OCI-LY7 (cell line): ENCODE data around the gene MAP1B. TPM values are rescaled to one million over a fixed set of nuclear protein-coding genes. Genes with fewer than 3 reads are reported as not detected.
A peak's percentile ranks its signal among the peaks of the same experiment; 100 is the strongest.

Source experiments
- BruUV-seq: library from RNA; stranded (reverse); fragments of 400-500 nt; replicated peaks from 2 replicates; lab custom pipeline; 2021; lab: Mats Ljungman, UMichigan
- CTCF ChIA-PET: fragments of 300-600 bp; sonication (Branson Sonifier 250); formaldehyde crosslinking; loops from one replicate; lab custom pipeline; 2022; ENCODE audit warnings: antibody characterized with exemption; ENCODE audit not compliant: unreplicated experiment; lab: Charles Lee
- POLR2A ChIA-PET: fragments of 300-600 bp; sonication (Branson Sonifier 250); formaldehyde crosslinking; loops from one replicate; lab custom pipeline; 2022; ENCODE audit warnings: antibody characterized with exemption; lab: Charles Lee
- DNase-seq: peaks from one replicate; pipeline ENCODE4 v3.0.0-alpha.2; 2015; ENCODE audit warnings: low spot score
- H2AFZ ChIP-seq: fragments of 200-600 bp; sonication (generic), shearing (Covaris generic); 2 replicates; pipeline ENCODE4 v1.6.1; 2014; ENCODE audit warnings: mild to moderate bottlenecking, antibody characterized with exemption, low read length, moderate library complexity
- H3K27ac ChIP-seq: fragments of 200-600 bp; sonication (generic); 2 replicates; pipeline ENCODE4 v1.5.1; 2014; ENCODE audit warnings: mixed run types, low read depth, mild to moderate bottlenecking, moderate library complexity, low read length, inconsistent platforms; ENCODE audit not compliant: poor library complexity, severe bottlenecking
- H3K36me3 ChIP-seq: fragments of 200-600 bp; sonication (generic); 2 replicates; pipeline ENCODE4 v1.6.1; 2014; ENCODE audit warnings: mild to moderate bottlenecking, antibody characterized with exemption, low read length, moderate library complexity, mixed read lengths; ENCODE audit not compliant: insufficient read depth
- H3K4me1 ChIP-seq: fragments of 200-600 bp; sonication (generic); 2 replicates; pipeline ENCODE4 v1.5.1; 2014; ENCODE audit warnings: mild to moderate bottlenecking, low read length; ENCODE audit not compliant: insufficient read depth, poor library complexity, severe bottlenecking
- H3K4me2 ChIP-seq: fragments of 200-600 bp; sonication (generic); 2 replicates; pipeline ENCODE4 v1.6.1; 2014; ENCODE audit warnings: mild to moderate bottlenecking, low read length
- H3K4me3 ChIP-seq: fragments of 200-600 bp; sonication (generic); 2 replicates; pipeline ENCODE4 v1.5.1; 2014; ENCODE audit warnings: mild to moderate bottlenecking, low read depth, low read length; ENCODE audit not compliant: poor library complexity, severe bottlenecking
- H3K79me2 ChIP-seq: fragments of 200-600 bp; sonication (generic); 2 replicates; pipeline ENCODE4 v1.6.1; 2016; ENCODE audit warnings: low read depth, mild to moderate bottlenecking, low read length, moderate library complexity, mixed read lengths; ENCODE audit not compliant: insufficient read depth
- H3K9me2 ChIP-seq: fragments of 200-600 bp; sonication (generic); 2 replicates; pipeline ENCODE4 v1.6.1; 2016; ENCODE audit warnings: mild to moderate bottlenecking, low read length, mixed read lengths; ENCODE audit not compliant: insufficient read depth
- H3K9me3 ChIP-seq: fragments of 200-600 bp; sonication (generic); 2 replicates; pipeline ENCODE4 v1.6.1; 2014; ENCODE audit warnings: mild to moderate bottlenecking, mixed run types, low read length, mixed read lengths
- H4K20me1 ChIP-seq: fragments of 200-600 bp; sonication (generic); 2 replicates; pipeline ENCODE4 v1.6.1; 2014; ENCODE audit warnings: mild to moderate bottlenecking, antibody characterized with exemption, low read length, moderate library complexity, mixed read lengths; ENCODE audit not compliant: insufficient read depth
- CTCF ChIP-seq: fragments of 200-600 bp; sonication (generic); conservative IDR thresholded peaks from 2 replicates; pipeline ENCODE4 v1.5.1; 2014; ENCODE audit warnings: mild to moderate bottlenecking, antibody characterized with exemption, low read length, moderate library complexity, mixed read lengths
- EZH2phosphoT487 ChIP-seq: fragments of 200-600 bp; sonication (generic); IDR thresholded peaks from 2 replicates; pipeline ENCODE4 v1.6.1; 2018; ENCODE audit warnings: low read depth, borderline replicate concordance, mild to moderate bottlenecking, mixed run types, antibody characterized with exemption, low read length, moderate library complexity, mixed read lengths
- intact Hi-C: fragments of 100-400 bp; cut with micrococcal nuclease; formaldehyde crosslinking; loops from one replicate; pipeline ENCODE4 v1.10.0; 2022; ENCODE audit not compliant: unreplicated experiment
- total RNA-seq, 2 experiments: library from RNA; depleted of rRNA in 1 of 2; stranded (reverse); fragments of >200 nt in 1 of 2; shearing (Covaris generic) in 1 of 2; gene quantifications; 2 replicates each; pipeline ENCODE4 v1.2.3, GENCODE V29; 2014 to 2022

The MAP1B gene
- total RNA-seq, 2 experiments from 2014 or later, result not detected

- no peak for DNase-seq
- Histone ChIP-seq H3K4me3 (no peak overlapping the region), H3K4me1 (peaks cover 14% of the 10 kb centered on the region), H3K36me3 (peaks cover 43% of the 10 kb centered on the region), H3K27ac (no peak overlapping the region), H2AFZ (no peak overlapping the region), H3K79me2 (peaks cover 21% of the 10 kb centered on the region; the same call in 1 of the 2 replicates), H3K9me2 (no peaks in the 10 kb centered on the region), H3K9me3 (no peaks in the 10 kb centered on the region), H4K20me1 (peaks cover 13% of the 10 kb centered on the region; the same call in 1 of the 2 replicates), H3K4me2 (no peak overlapping the region)
- POLR2A ChIA-PET, result interaction anchor here (0.7 kb wide), 1 partner anchor 9 kb away, joined by 3 read pairs; no protein-coding TSS in a partner anchor
- intact Hi-C loops, result no loop called here
- CTCF ChIA-PET, result no interaction called here
- no peak for TF ChIP-seq EZH2phosphoT487
- TF ChIP-seq CTCF, result no peak
- BruUV-seq, result no TSS peak
These were observed 135.7 kb downstream of the MAP1B start for GRCh38 chr5:72242796-72243475.

GRCh38 chr5:72243706-72244105 lies 136.4 kb downstream of the MAP1B start:
- TF ChIP-seq EZH2phosphoT487 (no peak), CTCF (no peak)
- H3K4me1 ChIP-seq, result peaks cover 14% of the 10 kb centered on the region
- H3K9me2 ChIP-seq, result no peaks in the 10 kb centered on the region
- H3K36me3 ChIP-seq, result peaks cover 36% of the 10 kb centered on the region; the same call in 1 of the 2 replicates
- no peaks in the 10 kb centered on the region for H3K9me3 ChIP-seq
- H4K20me1 ChIP-seq, result peaks cover 13% of the 10 kb centered on the region; the same call in 1 of the 2 replicates
- H3K4me2 ChIP-seq, result no peak overlapping the region
- H3K79me2 ChIP-seq, result peaks cover 24% of the 10 kb centered on the region; the same call in 1 of the 2 replicates
- DNase-seq, result no peak
- H3K4me3 ChIP-seq, result no peak overlapping the region
- no TSS peak for BruUV-seq
- H2AFZ ChIP-seq, result no peak overlapping the region
- H3K27ac ChIP-seq, result no peak overlapping the region
- CTCF ChIA-PET, result no interaction called here
- intact Hi-C loops, result no loop called here
- POLR2A ChIA-PET, result no interaction called here

DNA sequence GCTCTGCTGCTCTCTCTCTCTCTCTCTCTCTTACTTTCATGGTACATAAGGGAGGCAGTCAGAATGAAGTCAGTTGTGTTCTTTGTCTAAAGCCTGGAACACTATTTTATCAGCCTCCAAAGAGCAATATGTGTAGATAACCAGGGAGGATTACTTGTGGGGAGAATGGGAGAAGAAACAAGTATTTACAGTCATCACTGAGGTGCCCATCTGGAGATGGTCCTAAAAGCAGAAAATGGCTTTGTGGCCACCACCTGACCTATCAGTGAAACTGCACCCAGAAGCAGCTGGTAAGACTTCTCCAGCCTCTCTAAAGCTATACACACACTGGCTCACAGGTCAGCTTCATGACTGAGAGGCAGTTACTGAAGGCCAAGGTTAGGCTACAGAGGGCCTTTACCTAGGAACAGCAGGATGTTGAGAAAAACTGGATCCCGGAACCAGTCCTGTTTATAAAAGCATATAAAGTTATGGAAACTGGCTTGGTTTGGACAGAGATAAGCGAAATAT lies 137.6 kb downstream of the MAP1B start:
- POLR2A ChIA-PET, result no interaction called here
- CTCF ChIA-PET, result no interaction called here
- Histone ChIP-seq H3K9me3 (no peaks in the 10 kb centered on the region), H3K4me1 (peaks cover 14% of the 10 kb centered on the region), H3K36me3 (peaks cover 26% of the 10 kb centered on the region; the same call in 1 of the 2 replicates), H3K79me2 (peaks cover 24% of the 10 kb centered on the region; the same call in 1 of the 2 replicates), H3K27ac (no peak overlapping the region), H3K4me3 (no peak overlapping the region), H2AFZ (no peak overlapping the region), H3K4me2 (no peak overlapping the region), H3K9me2 (no peaks in the 10 kb centered on the region), H4K20me1 (peaks cover 10% of the 10 kb centered on the region; the same call in 1 of the 2 replicates)
- TF ChIP-seq CTCF (peak; percentile 50), EZH2phosphoT487 (no peak)
- BruUV-seq, result no TSS peak
- intact Hi-C loops, result loop anchor here (5.0 kb wide), 1 partner anchor 48 kb away; no protein-coding TSS in a partner anchor
- peak; percentile 36 for DNase-seq
